ENCODE measurements around the gene EIPR1. TPM values are rescaled to one million over a fixed set of nuclear protein-coding genes. Genes with fewer than 3 reads are reported as not detected.
"Not testable (repeated sequence)": the region's sequence is repeated elsewhere in the genome, so short reads cannot be mapped to it uniquely, and the experiment has no call there.

EIPR1 gene
- total RNA-seq, 1 donor from 2014 or later = 23.2 TPM

DNA sequence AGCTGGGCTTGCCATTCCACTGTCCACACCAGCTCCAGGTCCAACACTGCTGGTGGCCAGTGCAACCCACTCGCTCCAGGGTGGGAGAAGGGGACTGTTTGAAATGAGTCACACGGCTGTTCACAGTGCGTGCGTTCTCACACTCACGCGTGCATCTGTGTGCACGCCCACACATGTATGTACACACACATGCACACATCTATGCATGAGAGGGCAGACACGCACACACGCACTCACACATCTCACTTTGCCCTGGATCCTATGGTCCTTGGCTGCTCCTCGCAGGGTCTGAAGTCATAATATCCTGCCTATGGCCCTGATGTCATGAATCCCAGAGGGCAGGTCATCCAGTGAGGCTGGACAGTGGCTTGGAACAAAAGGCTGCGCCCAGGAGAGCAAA is 182.8 kb downstream of the EIPR1 start:
- DNase-seq (ENCODE audit: low spot score) = no peak

GRCh38 chr2:3193443-3194330 is 183.9 kb downstream of the EIPR1 start:
- DNase-seq (ENCODE audit: low spot score) = no peak

DNA sequence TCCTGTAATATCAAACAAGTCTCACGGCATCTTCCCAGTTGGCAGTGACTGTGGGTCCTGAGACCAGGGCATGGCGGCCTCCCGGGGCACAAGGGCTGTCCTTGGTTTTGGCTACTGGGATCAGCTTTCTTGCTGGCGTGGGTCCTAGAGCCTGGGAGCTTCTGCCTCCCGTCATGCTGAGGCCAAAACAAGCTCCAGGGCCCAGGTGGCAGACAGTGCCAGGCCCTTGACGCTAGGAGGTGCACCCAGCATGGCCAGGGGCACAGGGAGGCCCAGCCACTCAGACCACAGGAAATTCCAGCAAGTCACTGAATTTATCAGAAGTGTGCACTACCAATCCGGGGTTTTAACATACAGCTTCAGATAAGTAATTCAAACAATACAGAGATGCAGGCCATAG is 184.7 kb downstream of the EIPR1 start:
- no peak for DNase-seq (ENCODE audit: low spot score)

DNA sequence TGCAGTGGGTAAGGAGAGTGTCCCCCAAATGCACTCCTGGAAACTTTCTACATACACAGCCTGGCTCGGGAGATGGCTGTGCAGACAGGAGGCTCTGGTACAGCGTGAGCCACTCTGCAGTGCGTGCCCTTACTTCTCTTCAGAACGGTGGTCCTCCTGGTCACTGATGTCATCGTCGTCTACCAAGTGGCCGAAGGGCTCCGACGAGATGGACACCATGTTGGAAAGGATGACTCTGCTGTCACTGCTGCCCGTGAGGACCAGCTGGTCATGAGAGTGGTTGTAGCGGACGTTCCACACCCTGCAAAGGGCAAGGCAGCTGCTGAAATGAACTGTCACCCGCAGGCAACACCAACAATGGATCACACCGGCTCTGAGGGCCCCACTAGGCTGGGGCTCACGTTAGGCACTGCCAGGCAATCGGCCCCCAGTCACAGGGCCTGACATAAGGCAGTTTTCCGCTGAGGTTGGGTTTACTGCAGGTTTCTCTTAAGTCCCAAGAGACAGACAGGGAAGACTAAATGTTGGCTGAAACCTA is 185.3 kb downstream of the EIPR1 start:
- DNase-seq (ENCODE audit: low spot score) = no peak

DNA sequence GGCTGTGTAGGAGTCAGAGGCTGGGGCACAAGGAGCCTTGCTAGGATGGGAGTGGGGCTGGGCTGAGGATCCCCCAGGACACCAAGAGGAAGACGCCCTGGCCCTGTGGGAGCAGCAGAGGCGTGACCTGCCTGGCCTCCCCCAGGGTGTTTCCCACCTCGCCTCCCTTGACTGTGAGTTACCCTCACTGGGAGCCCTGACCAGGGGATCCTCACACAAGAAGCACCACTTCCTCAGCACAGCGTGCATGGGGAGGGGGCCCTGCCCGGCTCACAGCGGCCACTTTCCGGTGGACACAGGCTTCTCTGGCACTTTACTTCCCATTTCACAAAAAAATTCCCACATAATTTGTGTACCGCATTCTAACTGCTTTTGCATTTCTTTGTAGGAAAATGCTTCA is 187.7 kb downstream of the EIPR1 start:
- DNase-seq (ENCODE audit: low spot score) = no peak

DNA sequence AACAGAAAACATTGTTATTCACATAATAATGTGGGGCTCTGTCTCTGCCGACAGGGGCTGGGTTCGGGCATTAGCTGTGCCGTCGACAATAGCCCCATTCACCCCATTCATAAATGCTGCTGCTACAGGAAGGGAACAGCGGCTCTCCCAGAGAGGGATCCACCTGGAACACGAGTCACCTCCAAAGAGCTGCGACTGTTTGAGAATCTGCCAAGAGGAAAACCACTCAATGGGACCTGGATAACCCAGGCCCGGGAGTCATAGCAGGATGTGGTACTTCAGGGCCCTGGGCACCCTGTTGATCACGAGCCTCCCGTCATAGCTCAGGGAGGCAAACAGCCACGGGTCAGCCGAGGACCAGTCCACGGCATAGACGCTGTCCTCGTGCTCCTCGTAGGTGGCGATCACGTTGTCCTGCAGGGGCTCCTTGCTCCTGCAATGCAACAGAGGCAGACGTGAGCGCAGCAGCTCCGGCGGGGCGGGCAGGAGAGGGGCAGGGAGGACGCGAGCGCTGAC is 188.5 kb downstream of the EIPR1 start:
- DNase-seq (ENCODE audit: low spot score) = no peak

GRCh38 chr2:3188405-3188946 is 189.1 kb downstream of the EIPR1 start:
- DNase-seq (ENCODE audit: low spot score) = no peak

GRCh38 chr2:3187467-3187866 is 190.2 kb downstream of the EIPR1 start:
- DNase-seq (ENCODE audit: low spot score) = no peak

DNA sequence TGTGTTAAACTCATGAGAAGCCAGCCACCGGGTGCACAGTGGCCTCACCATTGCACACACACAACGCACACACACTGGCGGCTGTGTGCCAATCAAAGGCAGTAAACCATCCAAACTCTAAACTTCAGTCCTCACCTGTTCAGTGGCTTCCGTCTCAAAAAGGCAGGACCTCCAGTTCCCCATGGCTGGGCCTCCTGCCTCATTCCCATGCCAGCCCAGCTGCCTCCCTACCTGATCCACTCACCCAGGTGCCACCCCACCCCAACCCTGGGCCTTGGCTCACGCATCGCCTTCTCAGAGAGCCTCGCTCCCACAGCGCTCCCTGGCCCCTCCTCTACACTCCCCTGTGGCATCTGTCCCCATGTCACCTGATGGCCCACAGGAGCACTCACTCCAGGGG is 190.9 kb downstream of the EIPR1 start:
- no peak for DNase-seq (ENCODE audit: low spot score)

- no peak for DNase-seq (ENCODE audit: low spot score)
These were observed 191.7 kb downstream of the EIPR1 start for GRCh38 chr2:3185910-3186309.

GRCh38 chr2:3185256-3185655 is 192.4 kb downstream of the EIPR1 start:
- no peak for DNase-seq (ENCODE audit: low spot score)

DNA sequence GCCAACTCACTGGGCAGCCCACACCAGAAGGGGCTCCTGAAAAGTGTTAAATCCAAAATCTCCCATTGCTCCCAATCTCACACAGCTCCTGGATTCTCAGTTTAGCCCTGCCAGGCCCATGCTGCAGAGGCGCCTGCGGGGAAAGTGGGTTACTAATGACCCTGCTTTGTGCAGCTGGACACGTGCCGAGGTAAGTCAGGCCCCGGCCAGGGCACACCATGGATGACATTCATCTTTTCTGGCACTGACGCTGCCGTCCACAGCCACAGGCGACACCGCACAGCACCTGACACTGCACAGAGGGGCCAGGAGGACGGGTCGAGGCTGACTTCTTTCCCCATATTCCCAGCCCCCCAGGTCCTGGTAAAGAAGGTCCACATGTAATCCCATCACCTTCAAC is 193.5 kb downstream of the EIPR1 start:
- DNase-seq (ENCODE audit: low spot score) = no peak

GRCh38 chr2:3183766-3184165 is 193.9 kb downstream of the EIPR1 start:
- DNase-seq (ENCODE audit: low spot score) = no peak

DNA sequence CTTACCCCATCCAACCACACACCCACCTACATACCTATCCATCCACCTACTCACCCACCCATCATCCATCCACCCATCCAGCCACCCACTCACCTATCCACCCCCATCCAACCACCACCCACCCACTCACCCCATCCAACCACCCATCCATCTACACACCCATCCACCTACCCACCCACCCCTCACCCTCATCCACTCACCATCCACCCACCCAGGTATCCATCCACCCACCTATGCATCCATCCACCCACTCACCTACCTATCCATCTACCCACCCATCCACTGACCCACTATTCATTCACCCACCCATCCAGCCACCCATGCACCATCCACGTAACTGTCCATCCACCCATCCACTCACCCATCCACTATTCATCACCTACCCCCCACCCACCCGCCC is 194.8 kb downstream of the EIPR1 start:
- DNase-seq (ENCODE audit: low spot score) = no peak

DNA sequence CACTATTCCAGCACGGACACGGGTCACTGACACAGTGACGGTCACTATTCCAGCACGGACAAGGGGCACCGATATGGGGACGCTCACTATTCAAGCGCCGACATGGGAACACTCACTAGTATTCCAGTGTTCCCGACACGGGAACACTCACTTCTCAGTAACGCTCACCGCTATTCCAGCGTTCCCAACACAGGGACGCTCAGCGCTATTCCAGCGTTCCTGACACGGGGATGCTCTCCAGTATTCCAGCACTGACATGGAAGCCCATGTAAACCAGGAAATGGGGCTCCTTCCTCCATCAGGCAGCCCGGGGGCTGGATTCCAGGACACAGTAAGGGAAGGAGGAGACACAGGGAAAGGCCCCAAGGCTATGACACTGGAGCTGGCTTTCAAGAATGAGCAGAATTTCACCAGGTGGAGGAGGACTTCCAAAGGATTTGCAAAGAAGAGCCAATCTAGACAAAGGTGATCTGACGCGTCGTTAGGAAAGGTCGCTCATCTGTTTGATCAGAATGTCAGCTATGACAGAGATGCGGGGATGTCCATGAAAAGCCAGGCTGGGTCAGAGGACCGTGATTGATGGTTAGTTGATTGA is 196.1 kb downstream of the EIPR1 start:
- DNase-seq (ENCODE audit: low spot score) = no peak

DNA sequence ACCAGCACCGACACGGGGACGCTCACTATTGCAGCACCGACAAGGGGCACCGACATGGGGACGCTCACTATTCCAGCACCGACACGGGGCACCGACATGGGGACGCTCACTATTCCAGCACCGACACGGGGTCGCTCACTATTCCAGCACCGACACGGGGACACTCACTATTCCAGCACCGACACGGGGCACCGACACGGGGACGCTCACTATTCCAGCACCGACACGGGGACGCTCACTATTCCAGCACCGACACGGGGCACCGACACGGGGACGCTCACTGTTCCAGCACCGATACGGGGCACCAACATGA is 196.8 kb downstream of the EIPR1 start:
- not testable (repeated sequence) for DNase-seq (ENCODE audit: low spot score)

DNA sequence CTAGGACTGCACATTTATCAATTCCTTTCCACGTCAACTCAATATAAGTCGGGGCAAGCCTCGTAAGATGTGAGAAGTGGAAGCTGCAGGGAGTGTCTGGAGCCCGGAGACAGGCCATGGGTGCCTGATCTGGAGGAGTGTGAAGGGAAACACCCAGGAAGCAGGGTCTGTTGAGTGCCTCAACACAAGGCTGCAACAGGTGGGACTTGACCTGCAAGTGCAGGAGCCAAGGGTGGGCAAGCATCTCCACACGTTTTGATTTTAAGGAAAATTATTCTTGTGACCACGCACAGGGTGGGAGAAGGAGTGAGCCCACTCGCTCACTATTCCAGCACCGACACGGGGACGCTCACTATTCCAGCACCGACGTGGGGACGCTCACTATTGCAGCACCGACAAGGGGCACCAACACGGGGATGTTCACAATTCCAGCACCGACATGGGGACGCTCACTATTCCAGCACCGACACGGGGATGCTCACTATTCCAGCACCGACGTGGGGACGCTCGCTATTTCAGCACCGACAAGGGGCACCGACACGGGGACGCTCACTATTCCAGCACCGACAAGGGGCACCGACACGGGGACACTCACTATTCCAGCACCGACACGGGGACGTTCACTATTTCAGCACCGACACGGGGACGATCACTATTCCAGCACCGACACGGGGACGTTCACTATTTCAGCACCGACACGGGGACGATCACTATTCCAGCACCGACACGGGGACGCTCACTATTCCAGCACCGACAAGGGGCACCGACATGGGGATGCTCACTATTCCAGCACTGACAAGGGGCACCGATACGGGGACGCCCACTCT is 197.3 kb downstream of the EIPR1 start:
- DNase-seq (ENCODE audit: low spot score) = no peak

- DNase-seq (ENCODE audit: low spot score) = no peak
These were observed 198.0 kb downstream of the EIPR1 start for GRCh38 chr2:3179626-3180025.

GRCh38 chr2:3179208-3179607 is 198.4 kb downstream of the EIPR1 start:
- DNase-seq (ENCODE audit: low spot score) = no peak

GRCh38 chr2:3178578-3179031 is 199.0 kb downstream of the EIPR1 start:
- no peak for DNase-seq (ENCODE audit: low spot score)

- no peak for DNase-seq (ENCODE audit: low spot score)
These were observed 199.6 kb downstream of the EIPR1 start for GRCh38 chr2:3177891-3178577.
